HG03159 (cell line): Measurements from ENCODE around the gene COL4A4.
"Not testable (repeated sequence)": the region's sequence is repeated elsewhere in the genome, so short reads cannot be mapped to it uniquely, and the experiment has no call there.

Source experiments
- ATAC-seq: cut with Tn5 transposase; IDR thresholded peaks from one replicate; pipeline ENCODE4 v1.9.1; 2021; ENCODE audit warnings: mild to moderate bottlenecking, moderate library complexity; ENCODE audit not compliant: unreplicated experiment

COL4A4 gene

DNA sequence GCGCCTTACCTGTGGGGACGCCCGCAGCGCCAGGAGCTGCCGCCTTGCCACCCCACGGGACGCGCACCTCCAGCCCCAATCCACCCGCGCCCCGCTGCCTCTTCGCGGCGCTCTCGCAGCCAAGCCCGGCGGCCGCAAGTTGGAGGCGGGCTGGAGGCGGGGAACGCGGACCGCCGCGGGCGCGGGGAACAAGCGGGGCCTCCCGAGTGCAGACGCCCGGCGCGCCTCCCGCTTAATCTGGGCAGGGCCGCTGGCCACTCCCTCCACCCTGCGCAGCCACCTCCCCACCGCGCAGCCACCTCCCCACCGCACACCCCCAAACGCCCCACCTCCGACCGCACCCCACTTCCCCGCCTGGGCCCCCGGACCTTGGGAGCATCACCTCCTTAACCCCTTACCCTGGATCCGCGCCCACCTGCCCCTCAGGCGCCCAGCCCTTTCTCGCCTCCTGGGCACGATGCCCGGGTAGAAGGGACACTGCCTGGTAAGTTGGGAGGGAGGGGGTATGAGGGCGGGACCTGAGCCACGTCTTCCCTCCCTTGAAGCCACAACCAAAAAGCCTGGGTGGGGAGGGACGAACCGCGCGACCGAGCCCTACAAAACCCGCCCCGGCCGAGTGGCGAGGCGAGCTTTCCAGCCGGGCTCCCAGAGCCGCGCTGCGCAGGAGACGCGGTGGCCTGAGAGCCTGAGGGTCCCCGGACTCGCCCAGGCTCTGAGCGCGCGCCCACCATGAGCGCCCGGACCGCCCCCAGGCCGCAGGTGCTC is at the start of gene COL4A4, which contains the start of gene COL4A3:
TSS of gene COL4A4 (minus strand) at position 208 of the 765 bp plus-strand sequence. CDS start 16,722 bp downstream, outside the sequence.
TSS of gene COL4A3 (plus strand) at position 627 of the 765 bp plus-strand sequence. CDS start at position 730, 103 bp downstream.
- ATAC-seq, result peak; percentile 44

DNA sequence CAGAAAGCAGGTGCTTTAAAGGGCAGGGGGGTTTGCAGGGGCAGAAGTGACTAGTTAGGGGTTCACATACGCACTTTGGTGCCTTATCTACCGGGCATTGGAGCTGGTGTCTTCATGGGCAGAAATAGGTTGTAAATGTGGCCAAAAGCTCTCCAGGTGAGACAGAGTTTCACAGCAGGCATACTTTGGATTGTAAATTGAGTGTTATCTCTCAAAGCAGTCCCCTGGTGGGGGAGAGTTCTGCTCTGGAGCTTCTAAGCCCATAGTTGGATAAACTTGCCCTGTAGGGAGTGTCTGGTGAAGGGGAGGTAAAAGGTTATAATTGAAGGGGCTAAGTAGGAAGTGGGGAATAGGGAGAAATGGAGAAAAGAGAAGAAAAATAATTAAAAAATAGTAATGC is 43.6 kb upstream of the COL4A4 start:
- ATAC-seq, result no peak

DNA sequence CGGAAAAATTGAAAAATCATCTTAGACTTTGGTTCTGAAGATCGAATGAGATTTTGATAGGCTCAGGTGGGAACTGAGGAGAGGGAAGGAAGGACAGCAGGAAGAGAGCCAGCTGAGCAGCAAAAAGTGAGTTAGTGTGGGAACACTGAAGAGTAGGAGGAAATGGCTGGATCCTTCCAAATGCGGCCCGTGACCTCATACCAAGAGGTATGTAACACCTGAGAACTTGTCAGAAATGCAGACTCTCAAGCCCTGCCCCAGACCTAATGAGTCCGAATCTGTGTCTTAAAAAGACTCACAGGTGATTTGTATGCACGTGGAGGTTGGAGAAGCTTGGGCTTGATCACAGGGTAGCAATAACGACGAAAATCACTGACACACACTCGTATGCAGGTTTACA is 42.4 kb upstream of the COL4A4 start:
- no peak for ATAC-seq

DNA sequence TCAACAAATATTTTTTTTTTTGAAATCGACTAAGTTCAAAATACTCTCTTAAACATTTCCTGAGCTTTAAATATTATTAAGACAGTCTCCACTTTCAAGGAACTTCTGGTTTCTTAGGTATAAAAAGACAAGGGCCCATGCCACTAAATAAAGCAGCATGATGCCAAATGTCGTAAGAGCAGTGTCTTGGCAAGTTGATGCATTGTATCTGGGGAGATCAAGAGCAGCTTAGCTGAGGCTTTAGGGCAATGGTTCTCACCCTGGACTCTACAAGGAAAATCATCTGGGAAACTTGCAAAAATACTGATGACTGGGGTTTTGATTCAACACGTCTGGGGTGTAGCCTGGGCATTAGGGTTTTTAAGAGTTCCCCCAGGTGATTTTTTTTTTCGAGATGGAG is 41.7 kb upstream of the COL4A4 start:
- no peak for ATAC-seq

DNA sequence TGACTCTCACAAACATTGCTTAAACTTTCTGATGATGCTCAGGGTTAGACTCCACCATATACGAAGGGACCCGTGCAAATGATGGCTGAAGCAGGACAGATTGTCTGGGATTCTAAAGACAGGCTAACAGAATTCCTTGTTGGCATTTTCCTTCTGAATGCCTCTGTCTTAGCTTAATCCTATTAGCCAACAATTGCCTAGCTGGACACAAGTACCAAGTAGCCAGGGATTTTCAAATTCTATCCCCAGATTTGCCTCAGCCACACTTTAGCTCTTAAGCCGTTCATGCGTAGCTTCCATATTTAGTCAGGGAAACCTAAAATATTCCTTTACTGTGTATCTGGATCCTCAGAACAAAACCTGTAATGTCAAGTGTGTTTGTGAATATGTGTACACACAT is 40.4 kb upstream of the COL4A4 start:
- no peak for ATAC-seq

DNA sequence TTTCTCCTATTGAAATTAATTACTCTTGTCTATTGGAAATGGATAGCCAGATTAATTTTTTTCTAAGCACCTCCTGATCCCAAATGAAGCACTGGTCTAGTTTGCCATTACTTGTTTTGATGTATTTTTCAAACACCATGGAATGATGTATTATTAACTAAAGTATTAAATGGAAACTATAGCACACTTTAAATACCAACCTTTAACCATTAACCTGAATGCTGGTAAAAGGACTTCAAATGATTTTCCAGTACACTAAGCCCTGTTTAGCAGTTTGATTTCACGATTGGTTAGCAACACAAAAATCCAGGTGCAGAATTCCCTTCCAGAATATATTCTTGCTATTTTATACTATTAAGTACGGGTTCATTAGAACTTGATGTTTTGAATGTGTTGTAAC is 37.8 kb upstream of the COL4A4 start:
- ATAC-seq, result no peak

DNA sequence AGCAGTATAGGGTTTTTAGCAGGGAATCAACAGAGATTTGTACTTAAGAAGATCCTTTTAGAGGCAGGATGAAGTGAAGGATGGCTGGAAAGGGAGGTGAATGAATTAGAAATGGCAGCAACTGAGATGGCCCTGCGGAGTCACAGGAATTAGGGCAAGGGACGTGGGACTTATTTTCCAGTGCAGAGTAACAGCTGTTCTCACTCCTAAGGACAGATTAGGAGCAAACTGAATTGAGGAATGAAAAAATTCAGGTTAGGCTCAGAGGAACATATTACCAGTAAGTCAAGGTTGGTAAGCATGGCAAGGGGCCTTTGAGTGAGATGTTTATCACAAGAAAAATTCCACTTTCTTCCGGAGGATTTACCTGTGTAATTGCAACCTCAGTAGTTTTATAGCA is 34.9 kb upstream of the COL4A4 start:
- no peak for ATAC-seq

DNA sequence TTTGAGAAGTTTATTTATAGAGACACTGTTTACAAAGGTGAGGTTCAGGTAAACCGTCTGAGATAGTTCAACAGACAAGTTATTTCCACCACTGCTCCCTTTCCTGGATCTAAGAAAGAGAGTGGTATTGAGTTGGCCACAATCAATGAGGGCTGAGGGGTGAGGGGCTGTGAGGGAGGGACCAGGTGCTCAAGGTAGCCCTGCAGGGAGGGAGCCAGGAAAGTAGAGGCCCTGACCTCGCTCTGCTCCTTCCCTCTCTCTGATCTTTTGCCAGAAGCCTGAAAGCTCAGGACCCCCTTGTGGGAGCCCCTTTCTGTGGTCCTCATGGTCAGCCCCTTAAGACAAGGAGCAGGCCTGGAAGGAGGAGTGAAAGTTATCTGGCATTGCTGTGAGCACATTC is 30.2 kb upstream of the COL4A4 start:
- ATAC-seq, result no peak

DNA sequence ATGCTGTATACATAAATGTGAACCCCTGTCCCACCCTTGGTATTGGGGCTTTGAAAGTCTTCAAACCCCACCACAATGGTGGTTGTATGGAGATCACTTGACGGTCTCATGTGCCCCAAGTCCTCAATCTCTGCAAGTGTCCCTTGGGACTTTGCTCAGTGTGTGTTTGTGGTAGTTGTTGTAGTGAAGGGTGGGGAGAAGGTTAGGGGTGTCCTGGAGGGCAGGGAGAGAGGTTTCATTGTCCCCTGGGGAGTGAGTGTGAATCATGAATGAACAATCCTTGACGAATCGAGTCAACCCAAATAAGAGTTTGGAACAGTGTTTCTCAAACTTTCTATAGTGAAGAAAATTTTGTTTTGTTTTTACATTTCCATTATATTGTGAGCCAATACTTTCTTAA is 28.5 kb upstream of the COL4A4 start:
- no peak for ATAC-seq

DNA sequence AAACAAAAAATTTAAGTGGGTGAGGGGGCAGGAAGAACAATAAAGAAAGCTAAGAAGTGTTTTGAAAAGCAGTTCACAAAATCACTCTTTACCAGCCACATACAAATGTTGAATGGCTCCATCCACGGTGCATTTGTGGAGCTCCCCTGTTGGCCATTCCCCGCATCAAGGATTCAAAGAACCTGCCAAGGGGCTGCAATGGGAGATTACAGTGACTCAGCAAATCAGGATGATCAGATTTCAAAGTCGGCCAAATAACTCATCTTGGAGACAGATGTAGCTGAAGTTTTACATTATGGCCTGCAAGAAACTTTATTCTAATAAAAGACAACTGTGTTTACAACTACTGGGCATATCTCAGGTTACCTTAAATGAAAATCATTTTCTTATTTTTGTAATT is 27.4 kb upstream of the COL4A4 start:
- no peak for ATAC-seq

DNA sequence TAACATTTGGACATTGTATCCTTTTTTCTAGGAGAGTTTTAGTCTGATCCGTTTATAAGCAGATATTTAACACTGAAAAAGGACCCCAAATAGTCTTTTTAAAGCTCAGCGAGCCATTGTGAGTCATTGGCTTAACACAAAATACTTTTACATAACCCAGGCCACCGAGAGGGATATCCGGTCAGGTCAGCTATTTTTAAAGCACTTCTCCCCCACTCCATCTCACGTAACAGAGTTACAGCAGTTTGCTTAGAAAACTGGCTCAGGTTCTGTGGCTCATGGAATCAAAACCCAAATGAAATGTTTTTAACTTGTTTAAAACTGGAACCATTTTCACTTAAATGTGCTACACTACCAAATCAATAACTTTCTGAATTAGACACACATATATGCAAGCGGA is 24.3 kb upstream of the COL4A4 start:
- peak; percentile 77 for ATAC-seq

DNA sequence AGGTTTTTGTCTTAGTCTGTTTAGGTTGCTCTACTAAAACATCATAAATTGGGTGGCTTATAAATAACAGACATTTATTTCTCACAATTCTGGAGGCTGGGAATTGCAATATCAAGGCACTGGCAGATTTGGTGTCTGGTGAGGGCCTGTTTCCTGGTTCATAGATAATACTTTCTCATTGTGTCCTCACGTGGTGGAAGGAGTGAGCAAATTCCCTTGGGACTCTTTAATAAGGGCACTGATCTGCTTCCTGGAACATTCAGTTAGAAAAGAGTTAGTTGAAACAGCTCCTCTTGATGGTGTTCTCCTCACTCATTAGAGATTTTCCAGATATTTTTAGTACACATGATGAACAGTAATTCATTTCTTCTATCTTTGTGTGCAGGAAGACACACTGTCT is 22.7 kb upstream of the COL4A4 start:
- ATAC-seq, result no peak

DNA sequence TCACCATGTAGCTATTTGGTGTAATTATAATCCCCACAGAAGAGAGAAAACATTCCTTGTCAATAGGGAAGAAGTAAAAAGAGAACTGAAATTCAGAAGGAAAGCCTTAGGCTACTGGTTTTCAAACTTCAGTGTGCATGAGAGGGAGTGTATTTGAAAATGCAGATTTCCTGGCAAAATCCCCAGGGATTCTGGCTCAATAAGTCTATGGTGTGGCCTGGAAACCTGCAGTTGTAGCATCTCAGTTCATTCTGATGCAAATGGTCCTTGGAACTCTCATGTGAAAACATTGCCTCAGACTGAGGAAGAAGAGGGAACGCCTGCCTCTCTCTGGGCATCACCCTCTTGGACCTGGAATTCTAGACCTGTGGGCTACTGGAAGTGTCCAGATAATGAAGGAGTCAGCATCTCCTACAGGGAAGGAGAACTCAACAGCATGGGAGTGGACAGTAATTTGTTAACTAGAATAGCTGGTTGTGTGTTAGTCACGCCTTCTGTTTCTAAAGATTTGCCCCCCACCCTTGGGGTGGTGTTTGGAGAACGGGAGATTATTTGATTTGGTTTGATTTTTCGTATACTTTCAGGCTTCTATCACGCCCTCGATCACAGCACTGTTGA is 21.7 kb upstream of the COL4A4 start:
- no peak for ATAC-seq

DNA sequence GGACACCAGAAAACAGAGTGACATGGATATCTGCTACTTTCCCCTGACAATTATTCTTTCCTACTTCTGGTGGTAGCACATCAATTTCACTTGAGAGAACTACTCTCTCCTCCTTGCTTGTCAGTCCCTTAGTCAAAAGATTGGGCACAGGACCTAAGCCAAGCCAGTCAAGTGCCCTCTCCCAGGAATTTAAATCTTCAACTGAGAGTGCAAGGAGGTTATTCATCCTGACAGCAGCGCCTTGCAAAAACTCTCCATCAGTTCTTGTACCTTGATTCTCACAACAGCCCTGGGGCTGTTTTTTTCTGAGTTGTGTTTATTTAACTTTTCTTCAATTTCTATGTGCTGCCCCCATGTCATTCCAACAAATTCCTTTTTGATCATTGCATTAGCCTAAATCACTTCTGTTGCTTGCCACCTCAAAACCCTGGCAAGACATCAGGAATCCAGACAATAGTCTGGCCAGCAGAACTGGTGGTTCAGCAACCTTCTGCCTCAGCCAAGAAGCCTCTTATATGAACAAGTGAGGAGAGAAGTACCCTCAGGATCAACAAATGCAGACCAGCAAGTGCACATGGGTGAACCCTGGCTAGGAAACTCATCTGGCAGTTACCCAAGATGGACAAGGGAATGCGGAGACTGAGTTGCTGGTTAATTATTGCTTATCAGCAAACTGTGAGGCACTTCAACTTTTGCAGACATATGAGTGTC is 19.8 kb upstream of the COL4A4 start:
- no peak for ATAC-seq

DNA sequence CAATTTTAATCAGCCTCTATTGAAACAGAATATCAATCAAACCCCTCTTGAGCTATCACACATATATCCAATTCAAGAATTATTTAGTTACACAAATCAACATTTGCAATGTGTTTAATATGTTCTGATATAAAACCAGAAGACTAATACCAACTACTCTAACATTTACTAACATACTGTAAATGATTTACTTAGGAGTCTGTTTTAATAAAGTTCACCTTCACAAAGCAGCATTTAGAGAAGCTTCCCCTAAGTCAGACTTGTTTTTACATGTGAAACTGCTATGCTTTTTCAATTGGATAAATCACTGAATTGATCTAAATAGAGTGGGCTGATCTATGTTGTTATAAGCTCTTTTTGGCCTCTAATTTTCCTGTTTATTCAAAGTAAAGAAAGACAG is 18.8 kb upstream of the COL4A4 start:
- no peak for ATAC-seq

DNA sequence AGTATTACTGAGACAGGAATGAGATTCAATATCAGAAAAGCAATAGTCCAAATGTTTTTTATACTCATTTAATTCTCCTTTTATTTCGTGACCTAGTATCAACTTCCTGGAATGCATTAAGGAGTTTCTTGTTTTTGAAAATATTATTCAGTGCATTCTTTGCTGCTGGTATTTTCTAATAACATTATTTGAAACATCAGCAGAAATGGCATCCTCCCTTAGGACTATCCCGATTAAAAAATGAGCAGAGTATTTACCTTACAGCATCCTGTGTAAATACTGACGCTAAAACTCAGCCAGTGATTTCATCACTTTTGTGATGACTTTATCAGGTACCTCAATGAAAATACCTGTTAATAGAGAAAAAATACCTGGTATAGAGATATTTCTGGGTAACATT is 16.8 kb upstream of the COL4A4 start:
- ATAC-seq, result no peak

DNA sequence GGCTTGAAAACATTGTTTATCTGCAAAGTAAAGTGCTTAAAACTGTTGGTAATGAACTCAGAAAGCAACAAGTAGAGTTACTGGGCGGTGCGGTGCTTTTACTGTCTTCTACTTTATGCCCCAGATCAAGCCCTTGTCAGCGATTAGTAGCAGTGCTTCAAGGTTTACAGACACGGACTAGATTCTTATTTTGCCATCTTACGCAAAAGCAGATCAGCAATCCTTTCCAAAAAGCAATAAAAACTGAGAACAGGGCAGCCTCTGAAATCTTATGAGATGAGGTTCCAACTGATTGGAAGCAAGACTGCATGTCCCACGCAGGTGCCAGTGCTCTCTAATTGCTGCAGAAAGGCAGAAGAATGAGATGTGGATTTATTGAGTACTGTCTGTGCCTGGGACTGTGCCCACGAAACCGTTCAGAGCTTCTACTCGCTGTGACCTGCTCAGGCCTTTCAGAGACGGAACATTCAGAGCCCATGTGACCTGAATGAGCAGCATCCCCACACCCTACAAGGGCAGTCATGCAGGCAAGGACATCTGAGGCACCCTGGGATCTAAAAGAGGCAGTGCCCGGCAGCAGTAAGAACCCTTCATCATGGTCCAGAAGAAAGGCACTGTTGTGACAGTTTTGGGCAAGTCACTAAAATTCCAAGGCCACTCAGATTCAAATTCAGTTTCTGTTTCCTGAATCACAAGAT is 16.1 kb upstream of the COL4A4 start:
- ATAC-seq, result no peak

DNA sequence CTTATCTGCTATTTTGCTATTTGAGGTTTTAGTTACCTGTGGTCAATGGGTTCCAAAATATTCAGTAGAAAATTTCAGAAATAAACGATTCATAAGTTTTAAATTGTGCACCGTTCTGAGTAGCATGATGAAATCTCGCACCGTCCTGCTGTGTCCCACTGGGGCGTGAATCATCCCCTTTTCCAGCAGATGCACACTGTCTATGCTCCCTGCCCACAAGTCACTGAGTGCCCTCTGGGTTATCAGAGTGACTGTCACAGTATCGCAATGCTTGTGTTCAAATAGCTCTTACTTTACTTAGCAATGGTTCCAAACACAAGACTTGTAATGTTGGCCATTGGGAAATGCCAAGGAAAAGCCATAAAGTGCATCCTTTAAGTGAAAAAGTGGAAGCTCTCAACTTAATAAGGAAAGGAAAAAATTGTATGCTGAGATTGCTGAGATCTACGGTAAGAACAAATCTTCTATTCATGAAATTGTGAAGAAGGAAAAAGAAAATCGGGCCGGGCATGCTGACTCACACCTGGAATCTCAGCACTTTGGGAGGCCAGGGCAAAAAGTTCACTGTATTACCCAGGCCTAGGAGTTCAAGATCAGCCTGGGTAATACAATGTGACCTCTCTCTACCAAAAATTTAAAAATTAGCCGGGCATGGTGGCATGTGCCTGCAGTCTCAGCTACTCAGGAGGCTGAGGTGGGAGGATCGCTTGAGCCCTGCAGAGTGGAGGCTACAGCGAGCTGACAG is 13.8 kb upstream of the COL4A4 start:
- no peak for ATAC-seq

DNA sequence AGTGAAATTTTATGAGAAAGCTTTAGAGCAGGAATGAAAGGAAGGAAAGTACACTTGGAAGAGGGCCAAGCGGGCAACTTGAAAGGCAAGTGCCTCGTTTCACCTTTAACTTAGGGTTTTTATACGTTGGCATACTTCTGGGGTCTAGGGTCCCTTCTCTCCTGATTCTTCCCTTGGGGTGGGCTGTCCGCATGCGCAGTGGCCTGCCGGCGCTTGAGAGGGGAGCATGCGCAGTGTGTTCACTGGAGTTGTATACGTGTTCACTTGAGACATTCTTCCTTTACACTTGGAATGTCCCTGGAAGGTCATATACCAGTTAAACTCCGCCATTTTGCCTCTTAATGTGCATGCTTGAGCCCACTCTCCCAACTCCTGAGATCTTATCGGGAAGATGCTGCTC is 7.8 kb upstream of the COL4A4 start:
- not testable (repeated sequence) for ATAC-seq

DNA sequence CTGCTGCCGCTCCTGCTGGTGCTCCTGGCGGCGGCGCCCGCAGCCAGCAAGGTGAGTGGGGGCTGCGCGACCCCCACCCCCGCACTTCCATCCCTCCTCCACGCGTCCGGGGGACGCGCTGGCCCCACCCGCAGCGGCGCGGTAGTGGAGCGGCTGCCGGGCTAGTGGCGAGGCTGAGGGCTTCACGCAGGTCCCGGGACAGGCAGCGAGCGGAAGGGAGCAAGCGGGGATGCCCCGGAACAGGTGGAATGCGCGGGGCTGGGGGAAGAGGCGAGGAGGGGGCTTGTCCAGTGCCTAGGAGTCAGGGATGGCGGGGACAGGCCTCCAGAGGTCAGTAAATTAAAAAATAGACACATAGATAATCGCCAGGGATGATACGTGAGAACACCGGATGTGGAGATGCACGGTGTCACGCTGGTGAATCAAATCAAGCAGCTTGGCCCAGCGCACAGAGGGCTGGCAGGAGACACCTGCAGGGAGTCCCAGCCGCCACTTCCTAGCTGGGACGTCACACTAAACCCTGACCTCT is 822 bp upstream of the COL4A4 start:
- peak; percentile 69 for ATAC-seq
